AG09309 (cell line): Measurements from ENCODE around the gene CEP131.

Source experiments
- DNase-seq: peaks from one replicate; pipeline ENCODE4 v3.0.0-alpha.2; 2010; ENCODE audit warnings: low read depth
- H3K4me3 ChIP-seq: 2 replicates; pipeline ENCODE4 v1.5.1; 2011; ENCODE audit warnings: mild to moderate bottlenecking, low read depth, low read length, moderate library complexity; ENCODE audit not compliant: control insufficient read depth
- CTCF ChIP-seq: IDR thresholded peaks from 2 replicates; pipeline ENCODE4 v1.5.1; 2011; ENCODE audit warnings: mild to moderate bottlenecking, low read depth, low read length, inconsistent platforms; ENCODE audit not compliant: insufficient read depth, control insufficient read depth; ENCODE audit errors: missing control alignments

The CEP131 gene

GRCh38 chr17:81140695-81141094 lies 82.1 kb downstream of the CEP131 start:
- no peak for DNase-seq
- no peak for TF ChIP-seq CTCF
- no peak overlapping the region for H3K4me3 ChIP-seq

- no peak for TF ChIP-seq CTCF
- DNase-seq = no peak
- no peak overlapping the region for H3K4me3 ChIP-seq
These were observed 82.7 kb downstream of the CEP131 start for GRCh38 chr17:81140018-81140417.
